ENCODE results near the gene UBE3A.

DNA sequence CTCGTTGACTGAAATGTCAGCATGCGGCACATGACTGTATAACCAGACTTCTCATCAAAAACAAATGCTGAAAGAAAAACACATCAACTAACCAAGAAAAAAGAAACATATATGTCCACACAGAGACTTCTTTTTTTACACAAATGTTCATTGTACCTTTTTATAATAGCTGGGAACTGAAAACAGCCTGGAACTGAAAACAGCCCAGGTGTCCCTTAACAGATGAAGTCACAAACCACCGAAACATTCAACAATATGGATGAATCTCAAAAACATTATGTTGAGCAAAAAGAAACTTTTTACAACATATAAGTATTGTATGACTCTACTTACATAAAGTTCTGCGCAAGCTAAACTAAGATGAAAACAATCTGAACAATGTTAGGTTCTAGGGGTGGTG, 20.6 kb downstream of the UBE3A start:
- TF ChIP-seq, protein P1, sequence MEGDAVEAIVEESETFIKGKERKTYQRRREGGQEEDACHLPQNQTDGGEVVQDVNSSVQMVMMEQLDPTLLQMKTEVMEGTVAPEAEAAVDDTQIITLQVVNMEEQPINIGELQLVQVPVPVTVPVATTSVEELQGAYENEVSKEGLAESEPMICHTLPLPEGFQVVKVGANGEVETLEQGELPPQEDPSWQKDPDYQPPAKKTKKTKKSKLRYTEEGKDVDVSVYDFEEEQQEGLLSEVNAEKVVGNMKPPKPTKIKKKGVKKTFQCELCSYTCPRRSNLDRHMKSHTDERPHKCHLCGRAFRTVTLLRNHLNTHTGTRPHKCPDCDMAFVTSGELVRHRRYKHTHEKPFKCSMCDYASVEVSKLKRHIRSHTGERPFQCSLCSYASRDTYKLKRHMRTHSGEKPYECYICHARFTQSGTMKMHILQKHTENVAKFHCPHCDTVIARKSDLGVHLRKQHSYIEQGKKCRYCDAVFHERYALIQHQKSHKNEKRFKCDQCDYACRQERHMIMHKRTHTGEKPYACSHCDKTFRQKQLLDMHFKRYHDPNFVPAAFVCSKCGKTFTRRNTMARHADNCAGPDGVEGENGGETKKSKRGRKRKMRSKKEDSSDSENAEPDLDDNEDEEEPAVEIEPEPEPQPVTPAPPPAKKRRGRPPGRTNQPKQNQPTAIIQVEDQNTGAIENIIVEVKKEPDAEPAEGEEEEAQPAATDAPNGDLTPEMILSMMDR (IDR thresholded peaks at IDR 0.05 in 8 of 11, conservative IDR thresholded peaks at IDR 0.05 in 3 of 11) = no peak
- TF ChIP-seq POLR2A (IDR thresholded peaks at IDR 0.05) (no peak), POLR2AphosphoS5 (IDR thresholded peaks at IDR 0.05) (no peak)
